Measurements from ENCODE around the gene VPS35L.

DNA sequence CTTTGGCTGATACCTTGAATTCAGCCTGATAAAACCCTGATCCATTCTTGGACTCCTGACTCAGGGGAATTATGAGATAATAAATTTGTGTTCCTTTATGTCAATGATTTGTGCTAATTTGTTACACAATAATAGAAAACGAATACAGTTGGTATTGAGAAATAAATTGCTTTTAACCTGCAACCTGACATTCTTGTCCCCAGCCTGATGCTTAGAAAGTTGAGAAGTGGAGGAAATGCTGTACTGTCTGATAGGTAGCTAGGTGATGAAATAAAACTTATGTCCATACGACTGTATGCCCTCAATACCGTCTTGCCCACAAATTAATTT lies 173.1 kb downstream of the VPS35L start:
- TF ChIP-seq CTCF (IDR thresholded peaks at IDR 0.05) = no peak
- TF ChIP-seq POLR2A (IDR thresholded peaks at IDR 0.05) = no peak
- no peak for TF ChIP-seq POLR2AphosphoS5 (IDR thresholded peaks at IDR 0.05)

All from prostate gland (tissue), 2 donors.